Activated CD8-positive, alpha-beta memory T cell treated with anti-CD3 and anti-CD28 coated beads for 1 hour (primary cell): Measurements from ENCODE around the gene RAP1A.

Source experiments
- DNase-seq, 2 donors: peaks; one replicate each; pipeline ENCODE4 v3.0.0-alpha.2; 2020; ENCODE audit warnings: low read depth in 1 of 2; ENCODE audit errors: extremely low read depth in 1 of 2

RAP1A gene

DNA sequence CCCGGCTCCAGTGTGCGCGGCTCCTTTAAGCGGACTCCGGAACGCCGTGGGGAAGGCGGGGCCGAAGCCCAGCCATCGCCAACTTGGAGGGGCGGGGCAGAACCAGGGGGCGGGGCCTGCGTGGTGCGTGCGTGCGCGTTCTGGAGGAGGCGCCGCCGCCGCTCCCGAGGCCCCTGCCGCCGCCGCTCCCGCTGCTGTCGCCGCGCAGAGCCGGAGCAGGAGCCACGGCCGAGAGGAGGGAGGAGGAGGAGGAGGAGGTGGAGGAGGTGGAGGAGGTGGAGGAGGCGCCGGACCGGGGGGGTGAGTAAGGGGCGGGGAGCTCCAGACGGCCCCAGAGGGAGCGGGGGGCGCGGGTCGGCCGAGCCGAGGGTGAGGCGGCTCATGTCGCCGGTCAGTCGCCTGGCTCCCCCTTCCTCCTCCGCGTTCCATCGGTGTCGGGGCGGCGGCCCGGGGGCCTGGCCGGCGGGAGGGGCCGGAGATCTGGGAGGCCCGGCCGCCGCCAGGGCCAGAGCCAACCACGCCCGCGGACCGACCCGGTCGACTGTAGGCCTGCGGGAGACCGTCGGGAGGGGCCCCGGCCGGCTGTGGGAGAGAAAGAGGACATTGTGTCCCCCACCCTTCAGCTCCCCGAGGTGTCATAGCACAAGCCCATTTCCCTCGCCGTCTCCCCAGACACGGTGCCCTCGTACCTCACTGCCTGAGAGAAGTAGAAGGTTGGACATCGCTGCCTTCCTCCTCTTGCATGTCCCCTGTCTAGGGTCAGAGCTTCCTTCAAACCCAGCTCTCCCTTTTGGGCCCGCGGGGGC lies at the start of gene RAP1A:
TSS of gene RAP1A (plus strand) at position 155 of the 806 bp plus-strand sequence. CDS start 71,572 bp downstream, outside the sequence.
- DNase-seq: peak; percentile 81 to 94

DNA sequence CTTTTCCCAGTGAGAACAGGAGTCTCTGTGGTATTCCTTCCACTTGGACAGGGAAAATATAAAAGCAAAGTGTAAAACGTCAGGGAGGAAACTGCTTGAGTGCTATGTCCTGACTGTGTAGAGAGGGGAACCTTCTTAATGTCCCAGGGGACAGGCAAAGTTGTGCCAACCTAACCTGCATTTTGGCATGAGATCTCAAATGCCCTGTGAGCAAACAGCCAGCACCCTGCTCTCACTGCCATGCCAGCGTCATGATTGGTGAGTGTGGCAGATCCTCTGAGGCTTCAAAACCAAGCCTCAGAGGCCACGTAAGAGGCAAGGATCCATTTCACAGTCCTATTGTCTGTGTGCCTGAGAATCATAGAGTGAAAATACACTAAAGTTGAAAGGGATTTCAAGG lies 49.7 kb upstream of the RAP1A start:
- DNase-seq: no peak

DNA sequence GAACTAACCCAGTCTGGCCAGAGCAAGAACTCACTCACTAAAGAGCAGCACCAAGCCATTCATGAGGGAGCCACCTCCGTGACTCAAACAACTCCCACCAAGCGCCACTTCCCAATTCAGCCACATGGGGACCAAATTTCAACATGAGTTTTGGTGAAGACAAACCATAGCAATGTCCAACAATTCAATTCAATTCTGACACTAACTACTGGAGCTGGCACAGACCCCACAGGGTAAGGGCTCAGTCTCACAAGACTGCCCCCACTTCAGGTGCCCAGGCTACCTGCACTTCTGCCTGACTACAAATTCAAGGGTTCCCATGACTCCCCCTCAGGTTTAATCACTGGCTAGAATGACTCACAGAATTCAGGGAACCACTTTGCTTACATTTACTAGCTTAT lies 48.8 kb upstream of the RAP1A start:
- peak in 1 of 2 donors; percentile 1 for DNase-seq

DNA sequence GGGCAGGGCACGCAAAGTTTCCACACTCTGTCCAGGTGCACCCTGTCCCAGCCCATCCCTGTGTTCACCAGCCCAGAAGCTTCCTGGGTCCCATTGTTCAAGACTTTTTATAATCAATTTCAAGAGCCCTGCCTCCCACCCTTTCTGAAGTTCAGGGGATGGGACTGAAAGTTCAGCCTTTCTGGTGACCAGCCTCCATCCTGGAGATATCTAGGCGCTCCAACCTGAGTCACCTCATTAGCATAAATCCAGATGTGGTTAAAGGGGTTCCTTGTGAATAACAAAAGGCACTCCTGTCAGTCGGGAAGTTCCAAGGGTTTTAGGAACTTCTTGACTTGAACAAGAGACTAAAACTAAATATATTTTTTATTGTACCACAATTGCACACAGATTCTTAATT lies 48.4 kb upstream of the RAP1A start:
- no peak for DNase-seq

DNA sequence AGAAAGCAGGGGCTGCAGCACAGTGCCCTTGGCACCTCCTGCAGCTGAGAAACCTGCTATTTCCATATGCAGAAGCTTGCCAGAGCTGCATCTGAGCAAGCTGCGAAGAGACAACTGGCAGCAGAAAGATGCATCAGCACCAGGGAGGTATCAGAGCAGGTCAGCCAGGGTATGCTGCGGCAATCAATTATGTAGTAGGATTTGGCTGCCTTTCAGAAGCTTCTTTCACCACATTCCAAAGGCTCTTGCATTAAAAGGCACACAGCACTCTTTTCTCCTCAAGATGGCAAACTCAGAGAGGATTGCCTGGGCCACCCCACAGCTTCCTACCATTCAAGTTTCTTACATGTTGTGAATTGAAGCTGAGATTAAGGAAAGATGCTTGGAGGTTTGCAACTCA lies 47.6 kb upstream of the RAP1A start:
- DNase-seq: no peak

DNA sequence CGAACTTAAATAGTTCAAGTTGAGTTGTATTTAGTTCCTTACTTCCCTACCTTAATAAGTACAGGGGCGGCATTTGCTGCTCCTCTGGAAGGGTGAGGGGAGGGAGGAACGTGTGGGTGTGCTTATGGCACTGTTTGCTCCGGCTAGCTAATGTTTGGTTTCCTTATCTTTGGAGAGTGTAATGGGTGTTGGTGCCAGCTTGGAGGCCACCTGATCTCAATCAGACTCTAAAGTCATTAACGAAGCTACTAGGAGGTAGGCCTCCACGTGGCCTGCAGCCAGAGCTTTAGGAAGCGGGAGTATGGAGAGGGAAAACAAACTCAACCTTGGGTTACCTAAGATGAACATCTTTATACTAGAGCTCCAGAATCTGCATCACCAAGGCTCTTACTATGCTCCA lies 43.0 kb upstream of the RAP1A start:
- DNase-seq: no peak

DNA sequence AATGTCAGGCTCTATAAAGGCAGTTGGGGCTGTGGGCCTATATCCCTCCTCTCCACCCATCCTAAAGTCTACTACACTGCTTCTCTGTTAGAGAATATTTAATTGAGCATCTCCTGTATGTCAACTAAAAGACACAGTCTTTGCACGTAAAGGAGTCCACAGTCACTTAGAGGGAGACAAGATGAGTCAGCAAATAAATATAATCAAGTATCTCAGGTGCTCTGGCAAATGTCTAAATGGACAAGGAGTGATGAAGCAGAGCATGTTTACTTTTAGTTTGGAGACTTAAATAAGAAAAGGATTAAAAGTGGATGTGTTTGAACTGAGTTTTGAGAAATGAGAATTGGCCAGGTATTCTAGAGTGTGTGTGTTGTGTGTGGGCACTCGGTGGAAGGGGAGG lies 41.8 kb upstream of the RAP1A start:
- no peak for DNase-seq

- DNase-seq: no peak
Observed at GRCh38 chr1:111581166-111581565, 38.4 kb upstream of the RAP1A start.

DNA sequence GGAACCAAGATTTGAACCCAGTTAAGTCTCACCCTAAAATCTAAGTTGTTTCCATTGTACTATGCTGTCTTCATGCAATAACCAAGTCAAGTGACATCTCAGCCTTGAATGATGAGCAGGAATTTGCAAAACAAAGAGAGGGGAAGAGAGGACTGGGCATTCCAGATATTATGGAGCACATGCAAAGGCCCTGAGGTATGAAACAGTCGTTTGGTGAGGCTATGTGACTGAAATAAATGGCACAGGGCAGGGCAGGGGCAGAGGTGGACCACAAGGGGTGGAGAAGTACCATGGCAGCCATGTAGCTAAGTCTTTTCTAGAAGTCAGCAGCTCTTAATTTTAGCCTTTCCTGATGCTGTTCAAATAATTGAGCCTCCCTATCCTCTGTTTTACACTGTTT lies 37.6 kb upstream of the RAP1A start:
- DNase-seq: no peak

DNA sequence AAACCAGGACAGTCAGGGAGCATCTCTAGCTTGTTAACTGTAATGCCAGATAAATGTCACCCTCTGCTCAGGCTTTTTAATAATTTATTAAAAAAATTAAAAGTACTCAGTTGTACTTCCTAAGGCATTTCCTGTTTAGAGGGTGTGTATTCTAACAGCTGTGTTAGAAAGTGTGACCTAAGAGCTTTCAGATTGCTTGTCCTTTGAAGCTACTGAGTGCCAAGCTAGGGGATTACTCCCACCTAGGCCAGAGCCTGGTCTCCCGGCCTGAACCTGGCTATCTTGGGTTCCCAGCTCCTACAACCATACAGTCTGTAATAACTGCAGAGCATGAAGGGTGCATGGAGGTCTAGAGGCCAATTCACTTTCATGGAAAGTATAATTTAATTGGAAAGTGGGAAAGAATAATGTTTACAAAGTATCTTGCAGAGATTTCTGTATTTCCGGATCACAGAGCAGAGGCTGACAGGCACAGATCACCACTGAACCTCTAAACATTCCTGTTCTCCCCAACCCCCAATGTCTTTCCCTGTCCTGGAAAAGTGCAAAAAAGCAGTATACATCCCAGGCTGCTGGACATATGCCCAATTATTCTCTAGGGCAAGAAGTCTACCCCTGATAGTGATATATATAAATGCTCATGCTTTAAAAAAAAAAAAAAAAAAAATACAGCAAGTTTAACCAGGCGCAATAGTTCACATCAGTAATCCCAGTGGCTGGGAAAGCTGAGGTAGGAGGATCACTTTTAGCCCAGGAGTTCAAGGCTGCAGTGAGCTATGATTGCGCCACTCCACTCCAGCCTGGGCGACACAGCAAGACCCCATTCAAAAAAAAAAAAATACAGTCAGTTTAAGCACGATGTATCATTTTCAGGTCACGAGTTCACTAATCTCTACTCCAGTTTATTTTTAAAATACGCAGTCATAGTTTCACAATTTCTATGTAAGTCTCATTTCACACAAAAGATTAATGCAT lies 36.7 kb upstream of the RAP1A start:
- DNase-seq: no peak

GRCh38 chr1:111585447-111586086 lies 34.0 kb upstream of the RAP1A start:
- no peak for DNase-seq

DNA sequence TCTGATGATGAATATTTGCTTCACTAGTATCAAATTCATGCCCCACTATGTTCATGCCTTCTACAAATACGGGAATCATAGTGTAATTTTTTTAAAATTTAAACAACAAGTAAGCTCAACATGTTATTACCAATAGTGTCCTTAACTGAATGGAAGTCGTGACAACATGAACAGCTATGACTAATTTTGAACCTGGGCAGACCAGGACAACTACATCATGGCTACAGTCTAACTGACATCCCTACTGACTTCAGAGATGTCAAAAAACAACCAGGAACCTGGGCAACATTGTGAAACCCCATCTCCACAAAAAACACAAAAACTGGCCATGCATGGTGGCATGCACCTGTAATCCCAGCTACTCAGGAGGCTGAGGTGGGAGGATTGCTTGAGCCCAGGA lies 33.5 kb upstream of the RAP1A start:
- no peak for DNase-seq

DNA sequence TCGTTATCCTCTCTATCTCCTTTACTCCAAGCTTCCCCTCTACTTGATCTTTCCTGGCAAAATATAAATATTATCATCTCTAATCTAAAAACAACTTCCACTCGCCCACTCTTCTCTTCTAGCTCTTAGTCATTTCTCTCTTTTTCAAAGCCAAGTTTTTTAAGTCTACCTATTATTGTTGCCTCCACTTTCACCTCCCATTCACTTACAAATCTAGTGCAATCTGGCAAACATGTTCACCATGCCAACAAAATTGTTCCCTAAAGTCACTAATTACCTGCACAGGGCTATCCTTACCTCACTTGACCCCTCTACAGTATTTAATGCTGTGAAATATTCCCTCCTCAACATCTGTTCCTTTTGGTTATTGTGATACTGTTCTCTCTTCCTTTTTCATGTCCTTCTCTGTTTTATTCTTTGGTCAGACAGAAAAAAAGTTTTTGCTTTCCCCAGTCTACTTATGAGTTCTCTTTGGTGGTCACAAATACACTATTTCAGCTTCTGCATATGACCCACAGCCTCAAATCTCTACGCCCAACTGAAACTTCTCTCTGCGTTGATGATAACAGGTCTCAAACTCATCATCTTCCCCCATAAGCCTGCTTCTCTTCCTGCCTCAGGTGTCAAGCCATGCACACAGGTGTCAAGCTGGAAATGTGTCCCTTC lies 31.9 kb upstream of the RAP1A start:
- no peak for DNase-seq

GRCh38 chr1:111591937-111592336 lies 27.7 kb upstream of the RAP1A start:
- DNase-seq: no peak

DNA sequence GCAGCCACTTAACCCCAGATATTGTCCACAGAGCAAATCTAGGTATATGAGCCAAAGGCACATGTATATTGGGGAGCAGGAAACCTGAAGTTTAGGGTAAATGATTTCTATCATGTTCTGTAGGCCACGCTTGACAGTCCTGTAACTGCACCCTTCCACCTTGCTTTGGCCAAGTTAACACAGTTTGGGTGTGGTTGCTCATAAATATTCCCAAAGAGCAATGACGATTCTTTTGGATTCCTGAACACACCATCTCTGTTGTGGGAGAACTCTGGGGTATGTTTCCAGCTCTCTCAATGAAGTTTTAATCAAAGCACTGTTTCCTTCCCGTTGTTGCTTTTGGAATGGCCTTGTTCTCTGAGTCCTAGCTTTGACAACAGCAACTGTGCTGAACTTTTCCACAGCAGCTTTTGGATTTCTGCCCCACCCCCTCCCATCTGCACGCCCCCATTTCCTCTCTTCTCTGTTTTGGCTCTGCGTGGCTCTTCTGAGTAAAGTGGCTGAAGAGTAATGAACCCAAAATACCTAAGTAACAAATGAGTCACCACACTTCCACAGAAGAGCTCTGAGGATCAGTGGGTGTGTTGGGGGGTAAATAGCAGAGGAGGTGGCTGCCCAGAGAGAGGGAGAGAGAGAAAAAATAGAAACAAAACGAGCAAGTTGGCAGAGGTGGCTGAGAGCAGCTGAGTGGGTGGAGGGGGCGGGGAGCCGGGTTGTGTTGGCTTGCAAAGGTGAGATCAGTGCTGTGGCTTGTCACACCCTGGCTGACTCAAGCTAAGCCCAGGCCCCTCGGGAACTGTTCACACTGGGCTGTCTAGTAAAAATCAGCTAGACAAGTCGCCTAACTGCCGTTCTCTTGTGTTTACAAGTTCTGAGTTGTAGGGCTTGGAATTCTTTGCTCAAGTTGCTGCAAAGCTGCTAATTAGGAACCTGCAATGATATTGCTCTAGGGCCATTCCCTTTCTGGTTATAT lies 26.9 kb upstream of the RAP1A start:
- peak; percentile 82 to 90 for DNase-seq

DNA sequence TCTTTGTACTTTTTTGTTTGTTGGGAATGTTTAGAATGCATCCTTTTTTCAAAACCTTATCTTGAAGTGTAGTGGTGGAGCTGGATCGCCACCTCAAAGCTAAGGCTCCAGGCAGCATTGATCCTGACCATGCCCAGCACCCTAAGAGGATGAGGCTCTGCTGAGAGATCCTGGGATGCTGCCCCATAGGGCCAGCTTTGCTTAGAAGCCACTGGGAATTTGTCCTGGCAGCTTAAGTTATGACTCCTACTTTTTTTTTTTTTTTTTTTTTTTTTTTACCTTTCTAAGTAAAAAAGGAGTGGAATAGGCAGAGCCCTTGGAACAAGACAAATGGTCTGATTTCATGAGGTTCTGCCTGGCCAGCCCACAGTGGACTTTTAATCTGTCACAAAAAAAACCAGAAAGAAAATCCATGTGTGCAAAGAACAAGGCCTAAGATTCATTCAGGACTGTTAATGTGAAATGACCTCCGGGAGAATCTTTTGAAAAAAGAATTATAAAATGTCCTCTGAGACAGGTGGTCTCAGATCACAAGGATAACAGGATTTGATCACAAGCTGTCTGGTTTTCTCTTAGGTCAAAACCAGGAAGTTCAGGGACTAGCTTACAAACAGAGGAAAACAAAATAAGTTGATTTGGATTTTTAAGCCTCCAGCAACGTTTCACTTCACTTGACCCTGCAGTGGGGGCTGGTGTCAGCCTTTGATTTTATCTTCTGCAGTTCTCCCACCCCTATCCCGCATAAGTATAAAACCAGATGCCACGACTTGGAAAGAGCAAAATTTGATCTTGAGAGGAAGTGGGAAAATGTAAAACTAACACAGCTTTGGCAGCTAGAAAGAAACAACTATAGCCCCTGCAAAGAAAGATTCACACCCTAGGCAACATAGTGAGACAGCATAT lies 25.9 kb upstream of the RAP1A start:
- DNase-seq: no peak

DNA sequence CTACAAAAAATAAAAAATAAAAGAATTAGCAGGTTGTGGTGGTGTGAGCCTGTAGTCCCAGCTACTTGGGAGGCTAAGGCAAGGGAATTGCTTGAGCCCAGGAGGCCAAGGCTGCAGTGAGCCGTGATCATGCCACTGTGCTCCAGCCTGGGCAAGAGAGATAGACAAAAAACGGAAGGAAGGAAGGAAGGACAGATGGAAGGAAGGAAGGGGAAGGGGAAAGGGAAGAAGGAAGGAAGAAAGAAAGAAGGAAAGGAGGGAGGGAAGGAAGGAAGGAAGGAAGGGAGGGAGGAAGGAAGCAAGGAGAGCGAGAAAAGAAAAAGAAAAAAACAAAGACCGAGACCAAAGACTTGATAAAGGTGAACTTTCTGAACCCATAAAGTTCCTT lies 25.3 kb upstream of the RAP1A start:
- DNase-seq: no peak

DNA sequence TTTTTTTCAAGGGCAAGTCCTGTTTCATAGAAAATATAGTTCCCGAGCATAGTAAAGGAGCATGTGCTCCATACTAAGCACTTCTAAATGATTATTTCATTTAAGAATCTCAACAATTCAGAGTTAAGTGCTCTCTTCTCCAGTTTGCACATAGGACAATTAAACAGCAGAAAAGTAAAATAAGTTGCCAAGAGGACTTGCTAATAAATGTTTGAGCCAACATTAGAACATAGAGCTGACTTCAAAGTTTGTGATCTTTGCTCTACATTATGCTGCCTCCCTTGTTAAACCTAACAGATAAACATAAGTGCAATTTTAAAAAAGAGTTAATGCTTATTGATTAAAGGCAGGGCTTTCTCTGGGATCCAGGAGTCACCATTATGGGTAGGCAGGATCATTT lies 23.8 kb upstream of the RAP1A start:
- no peak for DNase-seq

GRCh38 chr1:111596499-111596898 lies 23.1 kb upstream of the RAP1A start:
- peak in 1 of 2 donors; percentile 36 for DNase-seq
